ENCODE measurements around the gene GRB2. TPM values are rescaled to one million over a fixed set of nuclear protein-coding genes. Genes with fewer than 3 reads are reported as not detected.

GRB2 gene
- total and polyA plus RNA-seq, 2 experiments from 2014 or later = 89.0 to 112 TPM

DNA sequence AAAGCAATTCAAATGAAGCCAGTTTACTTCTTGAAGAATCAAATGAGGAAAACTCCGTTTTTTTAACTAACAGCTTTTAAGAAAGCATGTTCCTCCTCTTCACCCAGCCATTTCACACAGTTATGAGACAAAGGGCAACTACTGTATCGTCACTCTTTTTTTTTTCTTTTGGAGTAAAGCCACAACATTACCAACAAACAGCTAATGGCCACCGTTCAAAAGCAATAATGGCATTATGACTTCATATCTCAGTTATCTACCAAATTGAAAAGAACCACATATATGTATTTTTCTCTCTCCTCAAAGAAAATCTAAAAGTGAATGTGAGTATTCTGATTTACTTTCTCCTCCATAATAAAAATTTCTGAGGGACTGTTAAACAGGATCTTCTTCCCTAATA, 14.5 kb downstream of the GRB2 start:
- Histone ChIP-seq H3K27ac (ENCODE audit: low read depth) (no peak overlapping the region), H4K20me1 (replicated peaks; ENCODE audit: insufficient read depth) (peaks cover 34% of the 10 kb centered on the region; the same call in 1 of the 2 replicates), H3K27me3 (ENCODE audit: insufficient read depth) (no peaks in the 10 kb centered on the region), H3K79me2 (replicated peaks; ENCODE audit: insufficient read depth) (peaks cover 94% of the 10 kb centered on the region), H3K4me3 (no peak overlapping the region), H3K4me1 (ENCODE audit: insufficient read depth) (peaks cover 23% of the 10 kb centered on the region), H3K9me2 (ENCODE audit: insufficient read depth) (no peaks in the 10 kb centered on the region), H3K4me2 (no peak overlapping the region), H3K36me3 (ENCODE audit: insufficient read depth) (no peaks in the 10 kb centered on the region; the same call in 1 of the 2 replicates), H2AFZ (no peak overlapping the region), H3F3A (replicated peaks; ENCODE audit: low read depth) (peaks cover 9% of the 10 kb centered on the region)
- H3K27me3 Mint-ChIP-seq (ENCODE audit: insufficient read depth, low read depth, poor library complexity) = no peaks in the 10 kb centered on the region
- no peak overlapping the region; the same call in 1 of the 2 replicates for H3K27ac Mint-ChIP-seq
- TF ChIP-seq STAT1 (IDR thresholded peaks at IDR 0.05; ENCODE audit: unreplicated experiment) = no peak
- TF ChIP-seq CTCF (conservative IDR thresholded peaks at IDR 0.05; ENCODE audit: low read depth in 2 of 2) = no peak
- TF ChIP-seq, protein P1, sequence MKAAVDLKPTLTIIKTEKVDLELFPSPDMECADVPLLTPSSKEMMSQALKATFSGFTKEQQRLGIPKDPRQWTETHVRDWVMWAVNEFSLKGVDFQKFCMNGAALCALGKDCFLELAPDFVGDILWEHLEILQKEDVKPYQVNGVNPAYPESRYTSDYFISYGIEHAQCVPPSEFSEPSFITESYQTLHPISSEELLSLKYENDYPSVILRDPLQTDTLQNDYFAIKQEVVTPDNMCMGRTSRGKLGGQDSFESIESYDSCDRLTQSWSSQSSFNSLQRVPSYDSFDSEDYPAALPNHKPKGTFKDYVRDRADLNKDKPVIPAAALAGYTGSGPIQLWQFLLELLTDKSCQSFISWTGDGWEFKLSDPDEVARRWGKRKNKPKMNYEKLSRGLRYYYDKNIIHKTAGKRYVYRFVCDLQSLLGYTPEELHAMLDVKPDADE (IDR thresholded peaks at IDR 0.05) = no peak
- TF ChIP-seq REST (IDR thresholded peaks at IDR 0.05; ENCODE audit: unreplicated experiment) = no peak
- TF ChIP-seq EZH2 (IDR thresholded peaks at IDR 0.05; ENCODE audit: low read depth, unreplicated experiment) = no peak
- no peak for TF ChIP-seq EZH2phosphoT487 (IDR thresholded peaks at IDR 0.05; ENCODE audit: unreplicated experiment)
- TF ChIP-seq JUNB (IDR thresholded peaks at IDR 0.05; ENCODE audit: unreplicated experiment) = no peak
- no peak for TF ChIP-seq CREB1 (CRISPR knock-in tag; IDR thresholded peaks at IDR 0.05; ENCODE audit: low read depth)
- TF ChIP-seq, protein P2, sequence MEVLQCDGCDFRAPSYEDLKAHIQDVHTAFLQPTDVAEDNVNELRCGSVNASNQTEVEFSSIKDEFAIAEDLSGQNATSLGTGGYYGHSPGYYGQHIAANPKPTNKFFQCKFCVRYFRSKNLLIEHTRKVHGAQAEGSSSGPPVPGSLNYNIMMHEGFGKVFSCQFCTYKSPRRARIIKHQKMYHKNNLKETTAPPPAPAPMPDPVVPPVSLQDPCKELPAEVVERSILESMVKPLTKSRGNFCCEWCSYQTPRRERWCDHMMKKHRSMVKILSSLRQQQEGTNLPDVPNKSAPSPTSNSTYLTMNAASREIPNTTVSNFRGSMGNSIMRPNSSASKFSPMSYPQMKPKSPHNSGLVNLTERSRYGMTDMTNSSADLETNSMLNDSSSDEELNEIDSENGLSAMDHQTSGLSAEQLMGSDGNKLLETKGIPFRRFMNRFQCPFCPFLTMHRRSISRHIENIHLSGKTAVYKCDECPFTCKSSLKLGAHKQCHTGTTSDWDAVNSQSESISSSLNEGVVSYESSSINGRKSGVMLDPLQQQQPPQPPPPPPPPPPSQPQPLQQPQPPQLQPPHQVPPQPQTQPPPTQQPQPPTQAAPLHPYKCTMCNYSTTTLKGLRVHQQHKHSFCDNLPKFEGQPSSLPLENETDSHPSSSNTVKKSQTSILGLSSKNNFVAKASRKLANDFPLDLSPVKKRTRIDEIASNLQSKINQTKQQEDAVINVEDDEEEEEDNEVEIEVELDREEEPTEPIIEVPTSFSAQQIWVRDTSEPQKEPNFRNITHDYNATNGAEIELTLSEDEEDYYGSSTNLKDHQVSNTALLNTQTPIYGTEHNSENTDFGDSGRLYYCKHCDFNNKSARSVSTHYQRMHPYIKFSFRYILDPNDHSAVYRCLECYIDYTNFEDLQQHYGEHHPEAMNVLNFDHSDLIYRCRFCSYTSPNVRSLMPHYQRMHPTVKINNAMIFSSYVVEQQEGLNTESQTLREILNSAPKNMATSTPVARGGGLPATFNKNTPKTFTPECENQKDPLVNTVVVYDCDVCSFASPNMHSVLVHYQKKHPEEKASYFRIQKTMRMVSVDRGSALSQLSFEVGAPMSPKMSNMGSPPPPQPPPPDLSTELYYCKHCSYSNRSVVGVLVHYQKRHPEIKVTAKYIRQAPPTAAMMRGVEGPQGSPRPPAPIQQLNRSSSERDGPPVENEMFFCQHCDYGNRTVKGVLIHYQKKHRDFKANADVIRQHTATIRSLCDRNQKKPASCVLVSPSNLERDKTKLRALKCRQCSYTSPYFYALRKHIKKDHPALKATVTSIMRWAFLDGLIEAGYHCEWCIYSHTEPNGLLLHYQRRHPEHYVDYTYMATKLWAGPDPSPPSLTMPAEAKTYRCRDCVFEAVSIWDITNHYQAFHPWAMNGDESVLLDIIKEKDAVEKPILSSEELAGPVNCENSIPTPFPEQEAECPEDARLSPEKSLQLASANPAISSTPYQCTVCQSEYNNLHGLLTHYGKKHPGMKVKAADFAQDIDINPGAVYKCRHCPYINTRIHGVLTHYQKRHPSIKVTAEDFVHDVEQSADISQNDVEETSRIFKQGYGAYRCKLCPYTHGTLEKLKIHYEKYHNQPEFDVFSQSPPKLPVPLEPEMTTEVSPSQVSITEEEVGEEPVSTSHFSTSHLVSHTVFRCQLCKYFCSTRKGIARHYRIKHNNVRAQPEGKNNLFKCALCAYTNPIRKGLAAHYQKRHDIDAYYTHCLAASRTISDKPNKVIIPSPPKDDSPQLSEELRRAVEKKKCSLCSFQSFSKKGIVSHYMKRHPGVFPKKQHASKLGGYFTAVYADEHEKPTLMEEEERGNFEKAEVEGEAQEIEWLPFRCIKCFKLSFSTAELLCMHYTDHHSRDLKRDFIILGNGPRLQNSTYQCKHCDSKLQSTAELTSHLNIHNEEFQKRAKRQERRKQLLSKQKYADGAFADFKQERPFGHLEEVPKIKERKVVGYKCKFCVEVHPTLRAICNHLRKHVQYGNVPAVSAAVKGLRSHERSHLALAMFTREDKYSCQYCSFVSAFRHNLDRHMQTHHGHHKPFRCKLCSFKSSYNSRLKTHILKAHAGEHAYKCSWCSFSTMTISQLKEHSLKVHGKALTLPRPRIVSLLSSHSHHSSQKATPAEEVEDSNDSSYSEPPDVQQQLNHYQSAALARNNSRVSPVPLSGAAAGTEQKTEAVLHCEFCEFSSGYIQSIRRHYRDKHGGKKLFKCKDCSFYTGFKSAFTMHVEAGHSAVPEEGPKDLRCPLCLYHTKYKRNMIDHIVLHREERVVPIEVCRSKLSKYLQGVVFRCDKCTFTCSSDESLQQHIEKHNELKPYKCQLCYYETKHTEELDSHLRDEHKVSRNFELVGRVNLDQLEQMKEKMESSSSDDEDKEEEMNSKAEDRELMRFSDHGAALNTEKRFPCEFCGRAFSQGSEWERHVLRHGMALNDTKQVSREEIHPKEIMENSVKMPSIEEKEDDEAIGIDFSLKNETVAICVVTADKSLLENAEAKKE (CRISPR knock-in tag; IDR thresholded peaks at IDR 0.05) = no peak
- TF ChIP-seq ZNF331 (CRISPR knock-in tag; IDR thresholded peaks at IDR 0.05; ENCODE audit: low read depth) = no peak
- TF ChIP-seq NANOG (IDR thresholded peaks at IDR 0.05; ENCODE audit: borderline replicate concordance) = no peak
- no peak for TF ChIP-seq POLR2AphosphoS5 (IDR thresholded peaks at IDR 0.05; ENCODE audit: low read depth)
- TF ChIP-seq ZNF114 (CRISPR knock-in tag; IDR thresholded peaks at IDR 0.05) = no peak
- no peaks in the 10 kb centered on the region for H3K9me3 Mint-ChIP-seq
- H3K36me3 Mint-ChIP-seq (ENCODE audit: low read depth) = peaks cover 23% of the 10 kb centered on the region; the same call in 2 of the 3 replicates
- DNase-seq (ENCODE audit: low spot score) (no peak), ATAC-seq (no peak)
- H3K4me3 Mint-ChIP-seq = no peak overlapping the region
- peaks cover 38% of the 10 kb centered on the region for H3K4me1 Mint-ChIP-seq

Data from GM23338 (cell line).